ENCODE results near the gene RAB7A. TPM values are rescaled to one million over a fixed set of nuclear protein-coding genes. Genes with fewer than 3 reads are reported as not detected.

RAB7A gene
- total and polyA plus RNA-seq, 2 experiments from 2014 or later, result 108 to 269 TPM

DNA sequence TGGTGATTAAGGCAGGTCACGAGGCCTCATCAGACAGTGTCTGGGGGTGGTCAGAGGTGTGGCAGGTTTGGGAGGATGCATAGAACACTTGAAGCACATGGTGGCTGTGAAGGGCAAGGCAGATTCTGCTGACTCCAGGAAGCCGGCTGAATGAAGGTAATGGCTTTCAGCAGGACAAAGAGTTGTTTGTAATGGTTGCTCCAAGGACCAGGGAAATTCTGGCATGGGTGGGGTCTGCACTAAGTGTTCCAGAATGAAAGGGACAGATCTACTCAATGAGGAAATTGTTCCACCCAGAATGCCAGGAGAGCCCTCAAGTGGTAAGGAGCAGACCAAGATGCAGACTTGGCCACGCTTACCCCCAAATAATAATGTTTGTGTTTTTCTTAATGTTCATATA is 82.7 kb downstream of the RAB7A start:
- no peak for DNase-seq (ENCODE audit: low spot score)
- H2AFZ ChIP-seq, result no peak overlapping the region
- peaks cover 3% of the 10 kb centered on the region for H3K36me3 ChIP-seq (replicated peaks; ENCODE audit: insufficient read depth, low read depth)
- H3K4me1 ChIP-seq (ENCODE audit: insufficient read depth), result no peaks in the 10 kb centered on the region
- H3K9me2 ChIP-seq (replicated peaks; ENCODE audit: insufficient read depth), result no peaks in the 10 kb centered on the region
- 99% methylated on average over 3 of the region's 3 CpGs for WGBS (ENCODE audit: low lambda C conversion rate, missing lambda C conversion rate)
- H3K27me3 ChIP-seq, result no peaks in the 10 kb centered on the region
- no peaks in the 10 kb centered on the region for H3K9me3 ChIP-seq (ENCODE audit: low read depth)
- peaks cover 29% of the 10 kb centered on the region for H3K79me2 ChIP-seq
- TF ChIP-seq, protein P1, sequence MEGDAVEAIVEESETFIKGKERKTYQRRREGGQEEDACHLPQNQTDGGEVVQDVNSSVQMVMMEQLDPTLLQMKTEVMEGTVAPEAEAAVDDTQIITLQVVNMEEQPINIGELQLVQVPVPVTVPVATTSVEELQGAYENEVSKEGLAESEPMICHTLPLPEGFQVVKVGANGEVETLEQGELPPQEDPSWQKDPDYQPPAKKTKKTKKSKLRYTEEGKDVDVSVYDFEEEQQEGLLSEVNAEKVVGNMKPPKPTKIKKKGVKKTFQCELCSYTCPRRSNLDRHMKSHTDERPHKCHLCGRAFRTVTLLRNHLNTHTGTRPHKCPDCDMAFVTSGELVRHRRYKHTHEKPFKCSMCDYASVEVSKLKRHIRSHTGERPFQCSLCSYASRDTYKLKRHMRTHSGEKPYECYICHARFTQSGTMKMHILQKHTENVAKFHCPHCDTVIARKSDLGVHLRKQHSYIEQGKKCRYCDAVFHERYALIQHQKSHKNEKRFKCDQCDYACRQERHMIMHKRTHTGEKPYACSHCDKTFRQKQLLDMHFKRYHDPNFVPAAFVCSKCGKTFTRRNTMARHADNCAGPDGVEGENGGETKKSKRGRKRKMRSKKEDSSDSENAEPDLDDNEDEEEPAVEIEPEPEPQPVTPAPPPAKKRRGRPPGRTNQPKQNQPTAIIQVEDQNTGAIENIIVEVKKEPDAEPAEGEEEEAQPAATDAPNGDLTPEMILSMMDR (IDR thresholded peaks at IDR 0.05; ENCODE audit: poor library complexity), result no peak
- TF ChIP-seq EZH2phosphoT487 (IDR thresholded peaks at IDR 0.05; ENCODE audit: low read depth, severe bottlenecking, unreplicated experiment) (no peak), EZH2 (IDR thresholded peaks at IDR 0.05; ENCODE audit: borderline replicate concordance) (no peak)
- no peak overlapping the region for H3K27ac ChIP-seq
- H4K20me1 ChIP-seq (ENCODE audit: insufficient read depth, poor library complexity, severe bottlenecking), result peaks cover 18% of the 10 kb centered on the region
- no peak overlapping the region for H3K4me3 ChIP-seq
- no peak overlapping the region for H3K4me2 ChIP-seq

DNA sequence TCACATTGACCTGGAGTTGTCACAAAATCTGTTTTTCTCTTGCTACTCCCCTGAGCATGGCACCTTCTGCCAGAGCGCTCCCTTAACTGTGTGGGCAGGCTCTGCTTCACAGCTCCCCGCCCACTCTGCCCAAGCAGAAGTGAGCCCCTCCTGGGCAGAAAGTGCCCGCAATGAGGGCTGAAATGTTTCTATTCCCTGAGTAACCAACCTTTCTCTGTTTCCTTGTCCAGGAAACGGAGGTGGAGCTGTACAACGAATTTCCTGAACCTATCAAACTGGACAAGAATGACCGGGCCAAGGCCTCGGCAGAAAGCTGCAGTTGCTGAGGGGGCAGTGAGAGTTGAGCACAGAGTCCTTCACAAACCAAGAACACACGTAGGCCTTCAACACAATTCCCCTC is 87.1 kb downstream of the RAB7A start:
- DNase-seq (ENCODE audit: low spot score), result no peak
- Histone ChIP-seq H3K27me3 (no peaks in the 10 kb centered on the region), H4K20me1 (ENCODE audit: insufficient read depth, poor library complexity, severe bottlenecking) (peaks cover 4% of the 10 kb centered on the region), H3K9me3 (ENCODE audit: low read depth) (no peaks in the 10 kb centered on the region), H3K4me2 (no peak overlapping the region), H3K36me3 (replicated peaks; ENCODE audit: insufficient read depth, low read depth) (peaks cover 3% of the 10 kb centered on the region), H2AFZ (no peak overlapping the region), H3K79me2 (peaks cover 3% of the 10 kb centered on the region), H3K27ac (no peak overlapping the region), H3K4me3 (no peak overlapping the region), H3K4me1 (ENCODE audit: insufficient read depth) (no peaks in the 10 kb centered on the region), H3K9me2 (replicated peaks; ENCODE audit: insufficient read depth) (no peaks in the 10 kb centered on the region)
- WGBS (ENCODE audit: low lambda C conversion rate, missing lambda C conversion rate), result 95% methylated on average over 8 of the region's 8 CpGs
- TF ChIP-seq EZH2phosphoT487 (IDR thresholded peaks at IDR 0.05; ENCODE audit: low read depth, severe bottlenecking, unreplicated experiment), result no peak
- no peak for TF ChIP-seq EZH2 (IDR thresholded peaks at IDR 0.05; ENCODE audit: borderline replicate concordance)
- TF ChIP-seq, protein P1 (IDR thresholded peaks at IDR 0.05; ENCODE audit: poor library complexity), result no peak

DNA sequence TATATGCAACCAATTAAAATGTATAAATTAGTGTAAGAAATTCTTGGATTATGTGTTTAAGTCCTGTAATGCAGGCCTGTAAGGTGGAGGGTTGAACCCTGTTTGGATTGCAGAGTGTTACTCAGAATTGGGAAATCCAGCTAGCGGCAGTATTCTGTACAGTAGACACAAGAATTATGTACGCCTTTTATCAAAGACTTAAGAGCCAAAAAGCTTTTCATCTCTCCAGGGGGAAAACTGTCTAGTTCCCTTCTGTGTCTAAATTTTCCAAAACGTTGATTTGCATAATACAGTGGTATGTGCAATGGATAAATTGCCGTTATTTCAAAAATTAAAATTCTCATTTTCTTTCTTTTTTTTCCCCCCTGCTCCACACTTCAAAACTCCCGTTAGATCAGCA is 88.1 kb downstream of the RAB7A start:
- no peak for DNase-seq (ENCODE audit: low spot score)
- Histone ChIP-seq H3K27ac (no peak overlapping the region), H2AFZ (no peak overlapping the region), H3K9me3 (ENCODE audit: low read depth) (no peaks in the 10 kb centered on the region), H3K4me3 (no peak overlapping the region), H3K4me1 (ENCODE audit: insufficient read depth) (no peaks in the 10 kb centered on the region), H3K4me2 (no peak overlapping the region), H3K36me3 (replicated peaks; ENCODE audit: insufficient read depth, low read depth) (peaks cover 3% of the 10 kb centered on the region), H3K79me2 (peaks cover 3% of the 10 kb centered on the region), H3K9me2 (replicated peaks; ENCODE audit: insufficient read depth) (no peaks in the 10 kb centered on the region), H4K20me1 (ENCODE audit: insufficient read depth, poor library complexity, severe bottlenecking) (peaks cover 4% of the 10 kb centered on the region), H3K27me3 (no peaks in the 10 kb centered on the region)
- WGBS (ENCODE audit: low lambda C conversion rate, missing lambda C conversion rate), result 96% methylated on average over 5 of the region's 5 CpGs
- TF ChIP-seq, protein P1 (IDR thresholded peaks at IDR 0.05; ENCODE audit: poor library complexity), result no peak
- TF ChIP-seq EZH2phosphoT487 (IDR thresholded peaks at IDR 0.05; ENCODE audit: low read depth, severe bottlenecking, unreplicated experiment) (no peak), EZH2 (IDR thresholded peaks at IDR 0.05; ENCODE audit: borderline replicate concordance) (no peak)
